ENCODE data around the gene LY6G6D.

DNA sequence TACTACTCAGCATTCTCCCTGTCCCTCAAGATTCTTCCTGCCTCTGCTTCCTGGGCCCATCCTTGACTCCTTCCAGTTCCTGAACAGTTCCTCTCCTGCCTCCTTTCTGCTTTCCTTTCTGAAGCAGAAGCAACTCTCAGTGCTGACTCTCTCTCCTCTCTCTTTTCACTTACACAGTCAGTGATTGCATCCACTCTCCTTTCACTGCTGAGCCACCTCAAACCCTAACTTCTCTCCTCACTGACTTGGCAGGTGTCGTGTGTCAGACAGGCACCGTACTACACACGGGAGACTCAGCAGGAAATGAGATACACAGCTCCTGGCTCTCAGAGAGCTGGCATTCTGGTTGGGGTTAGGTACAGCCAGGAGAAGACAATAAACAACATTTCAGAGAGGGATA, 17.6 kb upstream of the LY6G6D start:
- no peak for TF ChIP-seq CTCF (IDR thresholded peaks at IDR 0.05)
- TF ChIP-seq POLR2A (IDR thresholded peaks at IDR 0.05), result no peak
- no peak for TF ChIP-seq POLR2AphosphoS5 (IDR thresholded peaks at IDR 0.05)

Data from prostate gland (tissue), 2 donors.